Testis (tissue), 3 donors: ENCODE measurements around the gene LEP. TPM values are rescaled to one million over a fixed set of nuclear protein-coding genes. Genes with fewer than 3 reads are reported as not detected.
A peak's percentile ranks its signal among the peaks of the same experiment; 100 is the strongest.

Experiments
- DNase-seq: peaks from one replicate; pipeline ENCODE4 v3.0.0-alpha.2; 2019
- H3K27ac ChIP-seq, 2 donors: fragments of 200-600 bp; sonication (generic); one replicate each; pipeline ENCODE4 v1.5.1; 2019
- H3K27me3 ChIP-seq: fragments of 200-600 bp; sonication (generic); one replicate; pipeline ENCODE4 v1.5.1; 2019
- H3K36me3 ChIP-seq: fragments of 200-600 bp; sonication (generic); one replicate; pipeline ENCODE4 v1.5.1; 2017; ENCODE audit warnings: low read depth; ENCODE audit errors: missing control alignments
- H3K4me1 ChIP-seq: fragments of 200-600 bp; sonication (generic); one replicate; pipeline ENCODE4 v1.5.1; 2019
- H3K4me3 ChIP-seq, 2 donors: fragments of 200-600 bp; sonication (generic); one replicate each; pipeline ENCODE4 v1.5.1; 2017 to 2019
- H3K9me3 ChIP-seq: fragments of 200-600 bp; sonication (generic); one replicate; pipeline ENCODE4 v1.5.1; 2017
- POLR2A ChIP-seq: fragments of 450-650 bp; IDR thresholded peaks from one replicate; pipeline ENCODE4 v1.6.1; 2017; ENCODE audit warnings: antibody characterized with exemption, mild to moderate bottlenecking, moderate library complexity
- WGBS, 2 donors: methylation state at CpG; one replicate each; pipeline ENCODE4 v1.1.5; 2018; 5-methylcytosine and 5-hydroxymethylcytosine counted together
- intact Hi-C: fragments of 100-400 bp; cut with DNase I; formaldehyde crosslinking; loops from one replicate; pipeline ENCODE4 v1.15.1; 2023; ENCODE audit warnings: low total_unique reads
- polyA plus RNA-seq: library from polyadenylated mRNA; stranded (reverse); fragments of 350-450 nt; fragmentation: Illumina TruSeq; extraction: RNeasy Lipid Tissue Mini Kit (QIAGEN cat#74804); gene quantifications from one replicate; pipeline ENCODE4 v1.2.3, GENCODE V29; 2014; ENCODE audit warnings: low read depth, low replicate concordance; ENCODE audit not compliant: insufficient read depth
- total RNA-seq, 2 donors: library from RNA; depleted of rRNA; stranded (reverse); fragments of >200 nt; gene quantifications; one replicate each; pipeline ENCODE4 v1.2.3, GENCODE V29; 2016
- TF ChIP-seq, protein P1 (sequence below), 3 experiments: fragments of 450-650 bp in 2 of 3; fragments of 200-600 bp in 1 of 3; sonication (generic) in 1 of 3; IDR thresholded peaks; one replicate each; pipeline ENCODE4 v1.5.1; 2016 to 2019; ENCODE audit warnings: antibody characterized with exemption in 3 of 3, mild to moderate bottlenecking in 2 of 3, moderate library complexity in 1 of 3

LEP gene
- total and polyA plus RNA-seq, 3 donors from 2014 or later, result 0.31 to 0.55 (median 0.46) TPM

GRCh38 chr7:128210036-128210347, 31.1 kb upstream of the LEP start:
- Histone ChIP-seq H3K27ac (no peak overlapping the region), H3K27me3 (no peaks in the 10 kb centered on the region), H3K4me1 (peaks cover 20% of the 10 kb centered on the region), H3K36me3 (no peaks in the 10 kb centered on the region), H3K9me3 (no peaks in the 10 kb centered on the region), H3K4me3 (no peak overlapping the region)
- intact Hi-C loops, result no loop called here
- DNase-seq, result no peak
- WGBS, 2 donors, result 42 to 56% methylated on average over 3 of the region's 3 CpGs
- TF ChIP-seq POLR2A, result no peak
- TF ChIP-seq, protein P1, sequence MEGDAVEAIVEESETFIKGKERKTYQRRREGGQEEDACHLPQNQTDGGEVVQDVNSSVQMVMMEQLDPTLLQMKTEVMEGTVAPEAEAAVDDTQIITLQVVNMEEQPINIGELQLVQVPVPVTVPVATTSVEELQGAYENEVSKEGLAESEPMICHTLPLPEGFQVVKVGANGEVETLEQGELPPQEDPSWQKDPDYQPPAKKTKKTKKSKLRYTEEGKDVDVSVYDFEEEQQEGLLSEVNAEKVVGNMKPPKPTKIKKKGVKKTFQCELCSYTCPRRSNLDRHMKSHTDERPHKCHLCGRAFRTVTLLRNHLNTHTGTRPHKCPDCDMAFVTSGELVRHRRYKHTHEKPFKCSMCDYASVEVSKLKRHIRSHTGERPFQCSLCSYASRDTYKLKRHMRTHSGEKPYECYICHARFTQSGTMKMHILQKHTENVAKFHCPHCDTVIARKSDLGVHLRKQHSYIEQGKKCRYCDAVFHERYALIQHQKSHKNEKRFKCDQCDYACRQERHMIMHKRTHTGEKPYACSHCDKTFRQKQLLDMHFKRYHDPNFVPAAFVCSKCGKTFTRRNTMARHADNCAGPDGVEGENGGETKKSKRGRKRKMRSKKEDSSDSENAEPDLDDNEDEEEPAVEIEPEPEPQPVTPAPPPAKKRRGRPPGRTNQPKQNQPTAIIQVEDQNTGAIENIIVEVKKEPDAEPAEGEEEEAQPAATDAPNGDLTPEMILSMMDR (IDR thresholded peaks at IDR 0.05), result no peak

DNA sequence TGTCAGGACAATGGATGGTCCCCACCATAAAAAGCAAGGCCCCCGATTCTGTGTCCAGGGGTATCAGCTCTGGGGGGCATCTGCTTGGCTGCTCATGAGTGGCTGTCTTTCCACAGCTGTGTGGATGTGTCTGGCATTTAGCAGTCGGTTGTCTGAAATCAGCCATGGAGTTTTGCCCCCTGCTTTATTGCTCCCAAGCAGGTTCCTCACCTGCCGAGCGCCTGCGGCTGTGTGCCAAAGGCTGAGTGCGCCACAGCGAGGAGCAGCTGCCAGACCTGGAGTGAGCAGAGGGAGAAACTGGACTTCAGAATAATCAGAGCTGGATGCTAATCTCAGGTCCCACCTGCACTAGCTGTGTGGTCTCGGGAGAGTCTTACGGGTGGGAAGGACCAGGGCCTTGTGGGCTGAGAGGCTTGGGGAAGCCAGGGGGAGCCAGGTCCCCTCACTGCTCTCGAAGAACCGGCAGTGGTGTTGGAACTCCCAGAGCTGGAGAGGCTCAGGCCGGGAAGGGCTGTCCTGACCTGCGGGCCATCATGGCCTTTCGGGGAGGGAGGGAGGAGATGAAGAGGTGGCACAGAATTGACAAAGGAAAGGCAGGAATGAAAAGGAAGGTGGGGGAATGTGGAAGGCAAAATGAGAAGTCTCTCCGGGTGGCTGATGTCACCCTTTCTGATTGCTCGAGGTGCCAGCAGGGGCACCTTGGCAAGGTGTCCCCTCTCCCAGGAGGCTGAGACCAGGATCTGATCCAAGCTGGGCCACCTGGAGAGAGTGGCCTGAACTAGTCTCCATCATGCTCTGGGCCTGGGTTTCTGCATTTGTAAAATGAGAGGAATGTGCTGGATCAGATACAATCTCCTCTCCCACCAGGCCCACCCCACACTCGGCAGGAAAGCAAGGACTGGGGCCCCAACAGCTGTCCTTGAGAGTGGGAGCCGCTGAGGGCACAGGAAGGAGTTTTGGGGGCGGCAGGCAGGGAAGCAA, 30.2 kb upstream of the LEP start:
- Histone ChIP-seq H3K4me1 (peaks cover 20% of the 10 kb centered on the region), H3K36me3 (no peaks in the 10 kb centered on the region), H3K27ac (no peak overlapping the region), H3K9me3 (no peaks in the 10 kb centered on the region), H3K27me3 (no peaks in the 10 kb centered on the region), H3K4me3 (no peak overlapping the region)
- intact Hi-C loops, result no loop called here
- TF ChIP-seq POLR2A, result no peak
- TF ChIP-seq, protein P1 (IDR thresholded peaks at IDR 0.05), result no peak
- no peak for DNase-seq
- WGBS, 2 donors, result 70 to 73% methylated on average over 13 to 19 of the region's 19 CpGs

DNA sequence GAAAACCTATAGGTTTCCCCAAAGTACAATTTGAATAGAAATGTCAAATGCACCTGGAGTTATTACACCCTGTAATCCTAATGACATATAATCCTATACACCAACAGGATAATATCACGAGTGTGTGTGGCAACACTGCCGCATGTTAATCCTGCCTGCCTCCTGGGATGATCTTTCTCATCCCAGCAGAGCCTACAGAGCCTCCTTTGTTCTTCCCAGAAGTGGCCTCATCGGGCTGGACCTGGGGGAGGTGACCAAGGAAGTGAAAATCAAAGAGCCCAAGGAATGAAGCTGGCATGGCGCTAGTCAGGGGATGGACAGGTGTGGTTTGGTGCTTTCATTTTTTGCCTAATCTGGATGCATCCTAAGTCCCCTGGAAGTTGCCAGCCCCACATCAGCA, 29.5 kb upstream of the LEP start:
- TF ChIP-seq, protein P1 (IDR thresholded peaks at IDR 0.05), result no peak
- no peak for TF ChIP-seq POLR2A
- Histone ChIP-seq H3K27me3 (no peaks in the 10 kb centered on the region), H3K9me3 (no peaks in the 10 kb centered on the region), H3K4me1 (peaks cover 20% of the 10 kb centered on the region), H3K36me3 (no peaks in the 10 kb centered on the region), H3K27ac (no peak overlapping the region), H3K4me3 (no peak overlapping the region)
- 42 to 46% methylated on average over 4 of the region's 4 CpGs for whole genome bisulfite sequencing, 2 donors
- DNase-seq, result peak; percentile 79
- intact Hi-C loops, result no loop called here

DNA sequence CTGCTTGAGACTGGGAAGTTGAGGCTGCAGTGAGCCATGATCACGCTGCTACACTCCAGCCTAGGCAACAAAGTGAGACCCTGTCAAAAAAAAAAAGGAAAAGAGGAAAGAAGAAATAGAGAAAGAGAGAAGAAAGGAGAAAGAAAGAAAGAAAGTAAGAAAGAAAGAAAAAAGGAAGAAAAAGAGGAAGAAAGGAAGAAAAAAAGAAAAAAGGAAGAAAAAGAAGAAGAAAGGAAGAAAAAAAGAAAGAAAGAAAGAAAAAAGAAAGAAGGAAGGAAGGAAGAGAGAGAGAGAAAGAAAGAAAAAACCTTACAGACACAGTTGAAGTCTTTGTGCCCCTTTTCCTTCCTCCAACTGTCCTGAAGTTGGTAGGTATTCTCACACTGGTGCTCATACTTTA, 26.6 kb upstream of the LEP start:
- no peak for DNase-seq
- H3K36me3 ChIP-seq, result no peaks in the 10 kb centered on the region
- peaks cover 10% of the 10 kb centered on the region for H3K4me1 ChIP-seq
- TF ChIP-seq, protein P1 (IDR thresholded peaks at IDR 0.05), result no peak
- no peak for TF ChIP-seq POLR2A
- H3K4me3 ChIP-seq, result no peak overlapping the region
- H3K27ac ChIP-seq, result no peak overlapping the region
- intact Hi-C loops, result no loop called here
- no peaks in the 10 kb centered on the region for H3K9me3 ChIP-seq
- 94 to 98% methylated on average over 1 of the region's 1 CpG for WGBS, 2 donors
- H3K27me3 ChIP-seq, result no peaks in the 10 kb centered on the region

GRCh38 chr7:128215281-128215680, 25.8 kb upstream of the LEP start:
- WGBS, 2 donors, result 61 to 70% methylated on average over 3 of the region's 3 CpGs
- Histone ChIP-seq H3K9me3 (no peaks in the 10 kb centered on the region), H3K4me1 (peaks cover 7% of the 10 kb centered on the region), H3K27ac (no peak overlapping the region), H3K36me3 (no peaks in the 10 kb centered on the region), H3K4me3 (no peak overlapping the region), H3K27me3 (no peaks in the 10 kb centered on the region)
- intact Hi-C loops, result no loop called here
- DNase-seq, result no peak
- no peak for TF ChIP-seq POLR2A
- TF ChIP-seq, protein P1 (IDR thresholded peaks at IDR 0.05), result no peak
